ENCODE measurements around the gene GPR152.
A peak's percentile ranks its signal among the peaks of the same experiment; 100 is the strongest.
"Not testable (repeated sequence)": the region's sequence is repeated elsewhere in the genome, so short reads cannot be mapped to it uniquely, and the experiment has no call there.

Gene GPR152

DNA sequence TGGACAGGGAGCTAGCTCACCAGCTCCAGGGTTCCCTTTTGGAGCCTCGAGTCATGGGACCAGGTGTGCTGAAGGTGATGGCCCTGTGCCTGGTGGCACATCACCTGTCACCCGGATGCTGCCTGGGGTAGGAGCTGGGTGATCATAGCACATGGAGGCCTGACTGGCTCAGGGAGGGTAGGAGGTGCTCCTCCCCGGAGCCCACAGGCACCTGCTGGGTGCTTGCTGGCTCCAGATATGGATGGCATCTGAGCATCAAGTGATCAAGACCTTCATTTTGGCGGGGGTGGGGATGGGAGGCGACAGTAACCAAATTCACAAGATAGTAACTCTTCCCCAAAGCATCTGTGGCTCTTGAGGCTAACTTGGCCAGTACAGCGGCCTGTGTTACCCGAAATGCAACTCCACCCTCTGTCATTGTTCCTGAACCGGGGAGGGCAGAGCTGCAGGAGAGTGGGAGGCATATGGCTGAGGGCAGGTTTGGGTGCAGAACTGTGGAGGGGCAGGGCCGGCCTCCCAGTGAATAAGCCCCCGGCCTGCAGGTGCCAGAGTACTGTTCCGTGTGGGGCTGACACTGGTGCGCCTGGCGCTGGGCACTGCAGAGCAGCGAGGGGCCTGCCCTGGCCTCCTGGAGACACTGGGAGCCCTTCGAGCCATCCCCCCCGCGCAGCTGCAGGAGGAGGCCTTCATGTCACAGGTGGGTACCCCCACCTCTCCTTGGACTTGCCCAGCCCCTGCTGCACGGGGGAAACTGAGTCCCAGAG lies 43.9 kb downstream of the GPR152 start:
- no peak for DNase-seq

DNA sequence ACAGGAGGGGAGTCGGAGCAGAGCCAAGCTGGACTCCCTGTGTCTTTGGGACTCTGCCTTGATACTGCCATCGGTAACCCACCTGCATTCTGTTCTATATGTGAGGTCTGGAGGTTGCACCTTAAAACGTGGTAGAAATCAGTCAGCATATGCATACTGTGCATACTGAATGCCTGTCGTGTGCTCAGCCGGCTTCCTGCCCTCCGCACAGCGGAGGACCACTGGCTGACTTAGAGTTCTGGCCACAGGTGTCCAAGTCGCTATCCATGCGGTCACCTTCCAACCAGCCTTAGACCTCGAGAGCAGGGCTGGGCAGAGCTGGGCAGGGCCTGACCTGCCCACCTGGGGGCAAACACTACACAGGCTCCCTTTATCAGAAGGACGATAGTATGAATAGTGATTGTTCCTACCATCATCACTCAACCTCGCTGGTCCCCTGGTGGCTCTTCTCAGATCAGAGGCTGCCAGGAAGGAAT lies 44.8 kb downstream of the GPR152 start:
- no peak for DNase-seq

DNA sequence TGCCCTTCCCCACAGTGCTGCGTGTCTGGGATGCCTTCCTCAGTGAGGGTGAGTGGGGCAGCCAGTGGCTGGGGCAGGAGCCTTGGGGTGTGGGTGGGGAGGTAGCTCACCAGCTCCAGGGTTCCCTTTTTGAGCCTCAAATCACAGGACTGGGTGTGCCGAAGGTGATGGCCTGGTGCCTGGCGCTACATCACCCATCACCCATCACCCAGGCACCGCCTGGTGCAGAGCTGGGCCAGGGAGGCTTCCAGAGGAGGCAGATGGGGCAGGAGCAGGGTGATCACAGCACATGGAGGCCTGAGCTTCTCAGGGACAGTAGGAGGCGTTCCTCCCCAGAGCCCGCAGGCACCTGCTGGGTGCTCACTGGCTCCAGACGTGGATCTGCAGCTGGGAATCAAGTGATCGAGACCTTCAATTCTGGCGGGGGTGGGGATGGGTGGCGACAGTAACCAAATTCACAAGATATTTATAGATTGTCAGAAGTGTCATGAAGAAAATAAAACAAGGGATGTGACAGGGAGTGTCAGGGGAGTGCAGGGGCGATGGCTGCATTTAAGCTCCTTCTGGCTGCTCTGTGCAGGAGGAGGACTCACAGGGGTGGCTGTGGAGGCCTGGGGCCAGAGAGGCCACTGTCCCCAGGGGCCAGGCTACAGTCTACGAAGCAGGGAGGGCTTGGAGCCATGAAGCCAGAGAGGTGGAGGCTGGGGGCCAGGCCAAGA lies 45.4 kb downstream of the GPR152 start:
- DNase-seq: no peak

DNA sequence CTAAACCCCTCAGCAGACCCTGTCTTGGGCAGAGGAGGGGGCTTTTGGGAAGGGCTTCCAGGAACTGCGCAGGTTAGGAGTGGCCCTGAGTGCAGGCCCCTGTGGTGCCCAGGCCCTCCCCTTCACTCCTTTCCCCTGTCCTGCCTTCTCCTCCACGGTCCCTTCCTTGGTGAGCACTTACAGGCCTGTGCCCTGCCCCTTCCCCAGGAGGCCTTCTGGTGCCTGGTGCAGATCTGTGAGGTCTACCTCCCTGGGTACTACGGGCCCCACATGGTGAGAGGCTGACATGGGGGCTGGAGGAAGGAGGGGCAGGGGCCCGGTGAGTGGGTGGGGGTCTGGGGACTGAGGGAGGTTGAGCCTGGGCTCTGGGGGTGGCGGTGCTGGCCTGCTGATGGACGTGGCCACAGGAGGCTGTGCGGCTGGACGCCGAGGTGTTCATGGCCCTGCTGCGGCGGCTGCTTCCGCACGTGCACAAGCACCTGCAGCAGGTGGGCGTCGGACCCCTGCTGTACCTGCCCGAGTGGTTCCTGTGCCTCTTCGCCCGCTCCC lies 46.0 kb downstream of the GPR152 start:
- no peak for DNase-seq

DNA sequence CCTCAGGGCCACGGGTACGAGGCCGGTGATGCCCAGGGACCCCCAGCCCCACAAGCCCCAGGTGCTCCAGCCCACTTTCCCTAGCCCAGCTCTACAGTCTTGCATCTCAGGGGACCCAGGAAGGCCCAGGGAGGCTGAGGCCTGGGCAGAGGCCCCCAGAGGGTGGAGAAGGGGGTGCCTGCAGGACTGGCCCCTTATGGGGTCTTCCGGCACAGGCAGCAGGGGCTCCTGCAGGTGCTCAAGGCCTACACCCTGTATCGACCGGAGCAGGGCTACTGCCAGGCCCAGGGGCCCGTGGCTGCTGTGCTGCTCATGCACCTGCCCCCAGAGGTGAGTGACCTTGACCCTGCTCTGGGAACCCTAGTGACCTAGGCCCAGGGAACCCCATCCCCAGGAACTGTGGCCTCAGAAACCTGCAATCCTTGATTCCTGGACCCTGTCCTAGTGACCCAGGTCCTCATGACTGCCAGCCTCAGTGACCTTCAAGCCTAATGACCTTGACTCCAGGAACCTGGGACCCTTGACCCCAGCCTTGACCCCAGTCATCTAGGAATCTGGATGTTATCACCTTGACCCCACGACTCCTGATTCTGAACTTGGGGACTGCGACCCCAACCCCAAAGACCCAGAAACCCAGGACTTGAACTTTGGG lies 46.7 kb downstream of the GPR152 start:
- no peak for DNase-seq

DNA sequence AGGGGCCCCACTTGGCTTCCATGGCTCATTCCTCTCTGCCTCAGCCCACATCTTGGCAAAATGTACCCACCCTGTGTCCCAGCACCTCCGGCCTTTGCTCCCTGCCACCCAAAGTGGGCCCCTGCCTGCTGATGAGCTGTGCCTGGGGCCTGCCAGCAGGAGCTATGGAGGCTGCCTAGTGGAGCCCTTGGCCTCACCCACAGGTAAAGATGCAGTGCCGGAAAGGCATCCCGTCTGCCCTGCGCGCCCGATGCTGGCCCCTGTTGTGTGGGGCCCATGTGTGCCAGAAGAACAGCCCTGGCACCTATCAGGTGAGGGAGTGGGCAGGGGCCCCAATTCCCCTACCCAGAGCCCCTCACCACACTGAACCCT lies 47.3 kb downstream of the GPR152 start:
- no peak for DNase-seq

DNA sequence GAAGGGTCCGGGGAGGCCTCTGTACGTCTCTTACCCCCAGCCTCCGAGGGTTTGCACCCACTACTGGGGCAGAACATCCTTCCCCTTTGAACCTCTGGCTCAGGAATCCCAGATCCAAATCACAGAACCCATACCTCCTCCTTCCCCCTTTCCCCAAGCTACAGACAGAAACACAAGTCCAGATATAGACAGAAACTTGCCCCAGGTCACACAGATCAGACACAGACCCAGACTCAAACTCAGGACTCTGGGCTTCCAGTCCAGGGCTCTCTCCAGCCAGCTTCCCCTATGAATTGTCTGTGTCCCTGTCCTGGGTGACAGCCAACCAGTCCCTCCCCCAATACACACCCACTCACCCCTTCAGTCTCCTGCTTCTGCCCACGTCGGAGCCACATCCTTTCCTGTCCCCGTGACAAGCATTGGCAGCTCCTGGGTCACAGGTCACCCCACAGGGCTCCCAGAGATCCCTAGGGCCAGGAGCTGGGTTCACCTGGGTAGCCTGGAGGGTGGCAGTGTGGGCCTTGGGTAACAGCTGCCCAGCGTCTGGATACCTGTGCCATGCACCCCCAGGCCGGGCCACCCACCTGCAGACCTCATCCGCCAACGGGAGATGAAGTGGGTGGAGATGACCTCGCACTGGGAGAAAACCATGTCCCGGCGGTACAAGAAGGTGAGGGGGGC lies 47.9 kb downstream of the GPR152 start:
- DNase-seq: peak; percentile 50

DNA sequence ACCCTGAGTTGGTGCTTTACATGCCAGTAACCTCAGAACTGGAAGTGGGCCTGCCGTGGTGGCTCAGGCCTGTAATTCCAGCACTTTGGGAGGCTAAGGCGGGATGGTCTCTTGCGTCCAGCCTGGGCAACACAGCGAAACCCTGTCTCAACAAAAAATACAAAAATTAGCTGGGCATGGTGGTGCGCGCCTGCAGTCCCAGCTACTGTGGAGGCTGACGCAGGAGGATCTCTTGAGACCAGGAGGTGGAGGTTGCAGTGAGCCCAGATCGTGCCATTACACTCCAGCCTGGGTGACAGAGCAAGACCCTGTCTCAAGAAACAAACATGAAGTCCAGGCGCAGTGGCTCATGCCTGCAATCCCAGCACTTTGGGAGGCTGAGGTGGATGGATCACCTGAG lies 49.4 kb downstream of the GPR152 start:
- DNase-seq: not testable (repeated sequence)

DNA sequence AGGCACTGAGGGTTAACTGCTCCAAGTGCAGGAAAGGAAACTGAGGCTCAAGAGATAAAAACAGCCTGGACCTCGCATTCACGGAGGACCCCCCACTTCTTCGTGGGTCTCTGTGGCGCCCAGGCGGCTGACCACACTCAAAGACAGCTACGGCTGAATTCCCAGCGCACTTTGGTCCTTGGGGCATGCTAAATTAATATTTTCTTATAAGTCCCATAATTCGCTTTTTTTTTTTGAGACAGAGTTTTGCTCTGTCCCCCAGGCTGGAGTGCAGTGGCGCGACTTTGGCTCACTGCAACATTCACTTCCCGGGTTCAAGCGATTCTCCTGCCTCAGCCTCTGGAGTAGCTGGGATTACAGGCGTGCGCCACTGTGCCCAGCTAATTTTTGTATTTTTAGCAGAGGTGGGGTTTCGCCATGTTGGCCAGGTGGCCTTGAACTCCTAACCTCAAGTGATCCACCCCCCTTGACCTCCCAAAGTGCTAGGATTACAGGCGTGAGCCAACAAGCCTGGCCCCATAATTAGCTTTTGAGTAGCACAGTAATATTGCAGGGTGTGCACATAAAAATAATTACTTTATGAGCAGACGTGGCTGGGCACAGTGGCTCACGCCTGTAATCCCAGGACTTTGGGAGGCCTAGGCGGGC lies 50.2 kb downstream of the GPR152 start:
- DNase-seq: not testable (repeated sequence)

DNA sequence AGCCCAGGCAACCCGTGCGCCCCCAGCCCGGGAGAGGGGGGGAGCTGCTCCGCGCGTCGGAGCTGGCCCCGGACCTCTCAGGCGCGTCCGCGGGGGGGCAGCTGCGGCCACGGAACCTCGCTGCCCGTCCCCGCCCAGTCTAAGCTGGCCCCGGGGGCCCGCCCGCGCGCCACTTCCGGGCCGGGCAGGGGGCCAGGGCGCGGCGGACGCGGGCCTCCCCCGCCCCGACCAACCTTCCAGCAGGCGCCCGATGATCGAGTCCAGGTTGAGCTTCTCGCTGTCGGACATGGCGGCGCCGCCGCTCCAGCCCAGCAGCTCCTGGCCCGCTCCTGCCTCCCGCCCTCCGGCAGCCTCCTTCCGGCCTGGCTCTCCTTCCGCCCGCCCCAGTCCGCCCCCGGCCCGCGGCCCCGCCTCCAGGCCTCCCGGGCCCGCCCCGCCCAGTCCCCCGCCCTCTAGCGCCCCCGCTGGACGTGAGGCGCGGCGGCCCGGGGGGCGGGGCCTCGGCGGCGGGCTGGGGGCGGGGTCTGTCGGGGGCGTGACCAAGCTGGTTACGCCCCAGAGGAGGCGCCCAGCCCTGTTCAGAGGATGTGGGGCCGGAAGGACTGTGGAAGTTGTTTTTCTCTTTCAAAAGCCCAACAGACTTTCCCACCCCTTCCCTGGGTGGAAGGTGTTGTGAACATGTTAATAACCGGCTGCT lies 50.9 kb downstream of the GPR152 start, which contains the start of gene PPP1CA:
TSS of gene PPP1CA (minus strand) at position 364 of the 697 bp plus-strand sequence. CDS start at position 288, 76 bp downstream.
- peak; percentile 90 for DNase-seq
